ENCODE results near the gene STXBP1. TPM values are rescaled to one million over a fixed set of nuclear protein-coding genes. Genes with fewer than 3 reads are reported as not detected.

Gene STXBP1
- total and polyA plus RNA-seq, 2 of the 8 experiments (the other 6 are each of a cell fraction or from before 2014, with no cell fraction given): 11.5 to 60.9 TPM

GRCh38 chr9:127587966-127588365 lies 24.1 kb upstream of the STXBP1 start:
- H3K27ac ChIP-seq (ENCODE audit: low read depth, low read length): no peak overlapping the region
- H2BK15ac ChIP-seq (ENCODE audit: low read length): 0 out of 2 replicates have a peak overlapping the region, but pooled peaks have one; percentile 13
- H2BK20ac ChIP-seq (ENCODE audit: low read length): no peak overlapping the region
- WGBS, 2 experiments (ENCODE audit: extremely low coverage in 1 of 2, insufficient coverage in 1 of 2, insufficient read length in 1 of 2, insufficient replicate concordance in 2 of 2, low coverage in 1 of 2, low lambda C conversion rate in 2 of 2, missing lambda C conversion rate in 1 of 2): 78% methylated on average over 2 of the region's 2 CpGs; no CpG with 5 or more reads in 1 of the 2 experiments
- ChIA-PET CTCF (ENCODE audit: partially characterized antibody) (interaction anchor here (0.6 to 13.7 kb wide), 12 partner anchors 11 to 302 kb away, joined by 3 to 193 read pairs (median 5); partner anchors contain the start of genes PTRH1, TOR2A and TTC16), POLR2A (ENCODE audit: partially characterized antibody) (interaction anchor here (1.5 to 1.6 kb wide), 3 partner anchors 13 to 137 kb away, joined by 3 to 4 read pairs (median 3); partner anchors contain the start of genes LRSAM1 and RPL12)
- no peak overlapping the region for H3K23ac ChIP-seq (ENCODE audit: insufficient read length)
- H3K4me2 ChIP-seq (ENCODE audit: insufficient read depth in 1 of 2, low read depth in 2 of 2, low read length in 2 of 2): no peak overlapping the region
- no peak overlapping the region for H2BK5ac ChIP-seq (ENCODE audit: low read depth, low read length)
- H3K14ac ChIP-seq (ENCODE audit: insufficient read length): no peak overlapping the region
- no peaks in the 10 kb centered on the region for H3K36me3 ChIP-seq (ENCODE audit: control insufficient read depth in 2 of 4, insufficient read depth in 4 of 4, low read length in 3 of 4)
- no peak overlapping the region for H3K4ac ChIP-seq (replicated peaks; ENCODE audit: insufficient read length, low read depth, low read length)
- H4K5ac ChIP-seq (ENCODE audit: insufficient read length, low read depth, low read length): no peak overlapping the region
- no peak overlapping the region for H2BK120ac ChIP-seq (replicated peaks; ENCODE audit: low read depth, low read length)
- H2BK12ac ChIP-seq (ENCODE audit: low read depth, low read length): no peak overlapping the region
- FAIRE-seq (no peak), DNase-seq (ENCODE audit: low read depth in 1 of 2, low spot score in 2 of 2) (no peak)
- H4K91ac ChIP-seq (replicated peaks; ENCODE audit: insufficient read length, low read length): no peak overlapping the region
- H3K9ac ChIP-seq (replicated peaks in 1 of 4; ENCODE audit: extremely low read depth in 1 of 4, low read depth in 3 of 4, low read length in 3 of 4): no peak overlapping the region
- no peaks in the 10 kb centered on the region for H3K79me1 ChIP-seq (ENCODE audit: low read depth, low read length)
- no peak overlapping the region for H4K8ac ChIP-seq (ENCODE audit: extremely low read depth, insufficient read depth, low read length)
- peaks cover 0 to 3% (median 0%) of the 10 kb centered on the region in 4 experiments; a peak in 2 of 7 replicates for H3K4me1 ChIP-seq (replicated peaks in 1 of 4; ENCODE audit: control insufficient read depth in 3 of 4, insufficient read depth in 4 of 4, low read length in 3 of 4)
- 0 out of 2 replicates have a peak overlapping the region, but pooled peaks have one; percentile 53 for H2AK5ac ChIP-seq (ENCODE audit: low read depth, low read length)
- no peak overlapping the region for H3K4me3 ChIP-seq (ENCODE audit: extremely low read depth in 1 of 4, insufficient read depth in 2 of 4, low read depth in 3 of 4, low read length in 4 of 4)
- H4K20me1 ChIP-seq (replicated peaks in 1 of 2; ENCODE audit: control insufficient read depth in 1 of 2, insufficient read depth in 2 of 2, low read length in 2 of 2): peaks cover 0 to 2% of the 10 kb centered on the region in 2 experiments
- H3K27me3 ChIP-seq (replicated peaks in 1 of 4; ENCODE audit: control insufficient read depth in 3 of 4, extremely low read depth in 1 of 4, insufficient read depth in 3 of 4, low read length in 3 of 4): no peaks in the 10 kb centered on the region
- H3K79me2 ChIP-seq (ENCODE audit: control insufficient read depth in 1 of 2, insufficient read depth in 2 of 2, low read length in 2 of 2): no peaks in the 10 kb centered on the region
- H3K18ac ChIP-seq (ENCODE audit: extremely low read depth, low read length): no peak overlapping the region
- H2AFZ ChIP-seq (ENCODE audit: low read length): no peak overlapping the region
- H3K23me2 ChIP-seq (ENCODE audit: low read depth, low read length): peaks cover 5% of the 10 kb centered on the region; the same call in 1 of the 2 replicates
- no peak overlapping the region for H3K56ac ChIP-seq (replicated peaks; ENCODE audit: insufficient read length, low read depth, low read length)
- no peaks in the 10 kb centered on the region for H3K9me3 ChIP-seq (ENCODE audit: insufficient read depth in 2 of 2, low read depth in 1 of 2, low read length in 1 of 2)
- no peak for TF ChIP-seq JUND (IDR thresholded peaks at IDR 0.05; ENCODE audit: low read length)
- no peak for TF ChIP-seq CHD1 (IDR thresholded peaks at IDR 0.05; ENCODE audit: low read depth, low read length)
- TF ChIP-seq TBP (IDR thresholded peaks at IDR 0.05; ENCODE audit: low read depth, low read length): no peak
- TF ChIP-seq NRF1 (IDR thresholded peaks at IDR 0.05; ENCODE audit: low read depth, low read length): no peak
- no peak for TF ChIP-seq E2F6 (IDR thresholded peaks at IDR 0.05)
- TF ChIP-seq RFX5 (IDR thresholded peaks at IDR 0.05; ENCODE audit: borderline replicate concordance, low read depth, low read length): no peak
